ENCODE data around the gene SLC10A3. TPM values are rescaled to one million over a fixed set of nuclear protein-coding genes. Genes with fewer than 3 reads are reported as not detected.

SLC10A3 gene
- total RNA-seq, 1 experiment from 2014 or later, result 54.9 TPM

GRCh38 chrX:154482786-154483185 lies 7.6 kb downstream of the SLC10A3 start:
- no peaks in the 10 kb centered on the region for H3K27me3 ChIP-seq (ENCODE audit: insufficient read depth, low read depth)
- peaks cover 6% of the 10 kb centered on the region; the same call in 1 of the 2 replicates for H3F3A ChIP-seq (ENCODE audit: insufficient read depth, low read depth)
- H3K79me2 ChIP-seq (ENCODE audit: low read depth), result peaks cover 14% of the 10 kb centered on the region
- H3K9me3 ChIP-seq (ENCODE audit: insufficient read depth, low read depth), result no peaks in the 10 kb centered on the region
- no peak overlapping the region for H3K4me2 ChIP-seq
- peaks cover 19% of the 10 kb centered on the region for H3K4me1 ChIP-seq (replicated peaks; ENCODE audit: insufficient read depth)
- H3K27ac ChIP-seq, result no peak overlapping the region
- no peaks in the 10 kb centered on the region for H4K20me1 ChIP-seq (ENCODE audit: insufficient read depth)
- DNase-seq, result no peak
- intact Hi-C loops (cut with micrococcal nuclease; ENCODE audit: unreplicated experiment), result no loop called here
- H3K4me3 ChIP-seq, result no peak overlapping the region
- BruUV-seq (replicated peaks), result no TSS peak
- ChIA-PET CTCF (no interaction called here), POLR2A (ENCODE audit: unreplicated experiment) (interaction anchor here (0.6 kb wide), 1 partner anchor 19 kb away, joined by 6 read pairs; no protein-coding TSS in a partner anchor)
- no peaks in the 10 kb centered on the region for H3K36me3 ChIP-seq (ENCODE audit: low read depth)
- H3K9me2 ChIP-seq (ENCODE audit: insufficient read depth), result no peaks in the 10 kb centered on the region
- no peak overlapping the region for H2AFZ ChIP-seq
- TF ChIP-seq CTCF (conservative IDR thresholded peaks at IDR 0.05) (no peak), EZH2 (IDR thresholded peaks at IDR 0.05; ENCODE audit: low read depth) (no peak)

GRCh38 chrX:154481911-154482601 lies 8.4 kb downstream of the SLC10A3 start:
- no peak overlapping the region for H3K4me2 ChIP-seq
- intact Hi-C loops (cut with micrococcal nuclease; ENCODE audit: unreplicated experiment), result no loop called here
- no peak overlapping the region for H3K4me3 ChIP-seq
- ChIA-PET CTCF (interaction anchor here (0.6 kb wide), 1 partner anchor 55 kb away, joined by 3 read pairs; no protein-coding TSS in a partner anchor), POLR2A (ENCODE audit: unreplicated experiment) (interaction anchor here (0.6 kb wide), 2 partner anchors 20 to 63 kb away, joined by 6 to 23 read pairs; no protein-coding TSS in a partner anchor)
- H3K9me2 ChIP-seq (ENCODE audit: insufficient read depth), result no peaks in the 10 kb centered on the region
- TF ChIP-seq CTCF (conservative IDR thresholded peaks at IDR 0.05) (no peak), EZH2 (IDR thresholded peaks at IDR 0.05; ENCODE audit: low read depth) (no peak)
- BruUV-seq (replicated peaks), result no TSS peak
- no peaks in the 10 kb centered on the region for H4K20me1 ChIP-seq (ENCODE audit: insufficient read depth)
- H3K27me3 ChIP-seq (ENCODE audit: insufficient read depth, low read depth), result no peaks in the 10 kb centered on the region
- no peak overlapping the region for H3K27ac ChIP-seq
- H3F3A ChIP-seq (ENCODE audit: insufficient read depth, low read depth), result peaks cover 4% of the 10 kb centered on the region; the same call in 1 of the 2 replicates
- peaks cover 19% of the 10 kb centered on the region for H3K4me1 ChIP-seq (replicated peaks; ENCODE audit: insufficient read depth)
- no peaks in the 10 kb centered on the region for H3K9me3 ChIP-seq (ENCODE audit: insufficient read depth, low read depth)
- H2AFZ ChIP-seq, result no peak overlapping the region
- H3K79me2 ChIP-seq (ENCODE audit: low read depth), result peaks cover 14% of the 10 kb centered on the region
- no peaks in the 10 kb centered on the region for H3K36me3 ChIP-seq (ENCODE audit: low read depth)
- DNase-seq, result no peak

- no peaks in the 10 kb centered on the region for H3K9me2 ChIP-seq (ENCODE audit: insufficient read depth)
- no peak overlapping the region for H3K4me2 ChIP-seq
- H3K79me2 ChIP-seq (ENCODE audit: low read depth), result peaks cover 14% of the 10 kb centered on the region
- no peaks in the 10 kb centered on the region; the same call in 1 of the 2 replicates for H3F3A ChIP-seq (ENCODE audit: insufficient read depth, low read depth)
- no peaks in the 10 kb centered on the region for H3K9me3 ChIP-seq (ENCODE audit: insufficient read depth, low read depth)
- no peaks in the 10 kb centered on the region for H4K20me1 ChIP-seq (ENCODE audit: insufficient read depth)
- no peak overlapping the region for H3K4me3 ChIP-seq
- no TSS peak for BruUV-seq (replicated peaks)
- H3K36me3 ChIP-seq (ENCODE audit: low read depth), result no peaks in the 10 kb centered on the region
- no peak overlapping the region for H3K27ac ChIP-seq
- TF ChIP-seq CTCF (conservative IDR thresholded peaks at IDR 0.05) (no peak), EZH2 (IDR thresholded peaks at IDR 0.05; ENCODE audit: low read depth) (no peak)
- CTCF ChIA-PET, result interaction anchor here (0.6 to 0.7 kb wide), 2 partner anchors 8 to 52 kb away, joined by 4 read pairs; no protein-coding TSS in a partner anchor
- H2AFZ ChIP-seq, result no peak overlapping the region
- peaks cover 19% of the 10 kb centered on the region for H3K4me1 ChIP-seq (replicated peaks; ENCODE audit: insufficient read depth)
- H3K27me3 ChIP-seq (ENCODE audit: insufficient read depth, low read depth), result no peaks in the 10 kb centered on the region
- no peak for DNase-seq
- intact Hi-C loops (cut with micrococcal nuclease; ENCODE audit: unreplicated experiment), result no loop called here
- POLR2A ChIA-PET (ENCODE audit: unreplicated experiment), result no interaction called here
Measured at GRCh38 chrX:154481195-154481594, 9.2 kb downstream of the SLC10A3 start.
